HEK293 (cell line): Measurements from ENCODE around the gene CACNA1D.

Experiments used
- CTCF ChIP-seq: fragments of 450-650 bp; formaldehyde crosslinking; IDR thresholded peaks from 2 replicates; pipeline ENCODE4 v1.5.1; 2016; ENCODE audit warnings: missing biosample characterization, missing genetic modification characterization
- ZNF138 ChIP-seq: fragments of 450-650 bp; formaldehyde crosslinking; IDR thresholded peaks from 2 replicates; pipeline ENCODE4 v1.5.1; 2016; ENCODE audit warnings: missing biosample characterization, missing genetic modification characterization, borderline replicate concordance
- ZNF624 ChIP-seq: fragments of 450-650 bp; formaldehyde crosslinking; IDR thresholded peaks from 2 replicates; pipeline ENCODE4 v1.5.1; 2017; ENCODE audit warnings: missing biosample characterization, missing genetic modification characterization
- ZNF776 ChIP-seq: fragments of 450-650 bp; formaldehyde crosslinking; IDR thresholded peaks from 2 replicates; pipeline ENCODE4 v1.5.0; 2017; ENCODE audit warnings: missing biosample characterization, missing genetic modification characterization, borderline replicate concordance

- TF ChIP-seq ZNF624 (tag by site-specific recombination): no peak
- no peak for TF ChIP-seq CTCF (tag by site-specific recombination)
- no peak for TF ChIP-seq ZNF138 (tag by site-specific recombination)
- no peak for TF ChIP-seq ZNF776
Measured at GRCh38 chr3:53579636-53580035, 85.2 kb downstream of the CACNA1D start.
